CD4-positive, alpha-beta T cell treated with Interleukin-2 at 100 ng/mL for 4 hours (primary cell): ENCODE measurements around the gene LGALS7.

Source experiments
- DNase-seq: peaks from one replicate; pipeline ENCODE4 v3.0.0-alpha.2; 2020; ENCODE audit warnings: low spot score

LGALS7 gene

GRCh38 chr19:38737921-38738737, 35.2 kb downstream of the LGALS7 start:
- DNase-seq: no peak

- no peak for DNase-seq
These were observed 35.9 kb downstream of the LGALS7 start for GRCh38 chr19:38737281-38737865.

GRCh38 chr19:38736413-38737280, 36.7 kb downstream of the LGALS7 start:
- DNase-seq: peak; percentile 47

GRCh38 chr19:38736036-38736412, 37.3 kb downstream of the LGALS7 start:
- DNase-seq: peak; percentile 54

GRCh38 chr19:38735257-38735686, 38.0 kb downstream of the LGALS7 start:
- DNase-seq: no peak

GRCh38 chr19:38734426-38735256, 38.7 kb downstream of the LGALS7 start:
- DNase-seq: no peak

- DNase-seq: no peak
These were observed 39.2 kb downstream of the LGALS7 start for GRCh38 chr19:38734176-38734425.

GRCh38 chr19:38733493-38734175, 39.7 kb downstream of the LGALS7 start:
- no peak for DNase-seq

GRCh38 chr19:38733241-38733492, 40.1 kb downstream of the LGALS7 start:
- no peak for DNase-seq

GRCh38 chr19:38731654-38732301, 41.5 kb downstream of the LGALS7 start:
- DNase-seq: no peak

GRCh38 chr19:38730731-38731589, 42.4 kb downstream of the LGALS7 start:
- no peak for DNase-seq

GRCh38 chr19:38730470-38730730, 42.9 kb downstream of the LGALS7 start:
- DNase-seq: no peak

- DNase-seq: peak; percentile 76
These were observed 43.5 kb downstream of the LGALS7 start for GRCh38 chr19:38729653-38730469.

- DNase-seq: no peak
These were observed 44.4 kb downstream of the LGALS7 start for GRCh38 chr19:38728752-38729541.

GRCh38 chr19:38727868-38728660, 45.3 kb downstream of the LGALS7 start:
- DNase-seq: no peak

GRCh38 chr19:38727306-38727867, 45.9 kb downstream of the LGALS7 start:
- no peak for DNase-seq

- no peak for DNase-seq
These were observed 46.5 kb downstream of the LGALS7 start for GRCh38 chr19:38726761-38727301.
